Measurements from ENCODE around the gene ITGB5. TPM values are rescaled to one million over a fixed set of nuclear protein-coding genes. Genes with fewer than 3 reads are reported as not detected.

ITGB5 gene
- total RNA-seq, 1 donor from 2014 or later: 57.7 TPM

GRCh38 chr3:124893526-124893925 is 6.4 kb upstream of the ITGB5 start:
- DNase-seq (ENCODE audit: low spot score): no peak

- no peak for DNase-seq (ENCODE audit: low spot score)
Observed at GRCh38 chr3:124890573-124891190, 3.5 kb upstream of the ITGB5 start.

- no peak for DNase-seq (ENCODE audit: low spot score)
Observed at GRCh38 chr3:124888482-124889441, 1.6 kb upstream of the ITGB5 start.

- DNase-seq (ENCODE audit: low spot score): no peak
Observed at GRCh38 chr3:124887932-124888298, 750 bp upstream of the ITGB5 start.

GRCh38 chr3:124886168-124887056 is 753 bp downstream of the ITGB5 start:
- DNase-seq (ENCODE audit: low spot score): peak; percentile 49

GRCh38 chr3:124885466-124886167 is 1.5 kb downstream of the ITGB5 start:
- no peak for DNase-seq (ENCODE audit: low spot score)

GRCh38 chr3:124884474-124885101 is 2.6 kb downstream of the ITGB5 start:
- no peak for DNase-seq (ENCODE audit: low spot score)

- DNase-seq (ENCODE audit: low spot score): no peak
Observed at GRCh38 chr3:124883766-124884473, 3.2 kb downstream of the ITGB5 start.

- DNase-seq (ENCODE audit: low spot score): no peak
Observed at GRCh38 chr3:124882816-124883747, 4.1 kb downstream of the ITGB5 start.

GRCh38 chr3:124881976-124882697 is 5.0 kb downstream of the ITGB5 start:
- DNase-seq (ENCODE audit: low spot score): no peak

- no peak for DNase-seq (ENCODE audit: low spot score)
Observed at GRCh38 chr3:124879337-124879680, 7.9 kb downstream of the ITGB5 start.

GRCh38 chr3:124878561-124879336 is 8.4 kb downstream of the ITGB5 start:
- DNase-seq (ENCODE audit: low spot score): no peak

- DNase-seq (ENCODE audit: low spot score): no peak
Observed at GRCh38 chr3:124877674-124878073, 9.5 kb downstream of the ITGB5 start.

GRCh38 chr3:124876401-124876878 is 10.7 kb downstream of the ITGB5 start:
- DNase-seq (ENCODE audit: low spot score): no peak

- DNase-seq (ENCODE audit: low spot score): no peak
Observed at GRCh38 chr3:124873226-124873625, 13.9 kb downstream of the ITGB5 start.

- DNase-seq (ENCODE audit: low spot score): no peak
Observed at GRCh38 chr3:124867511-124867910, 19.7 kb downstream of the ITGB5 start.

GRCh38 chr3:124862006-124862405 is 25.2 kb downstream of the ITGB5 start:
- no peak for DNase-seq (ENCODE audit: low spot score)

GRCh38 chr3:124861041-124861440 is 26.1 kb downstream of the ITGB5 start:
- DNase-seq (ENCODE audit: low spot score): no peak

Data from ureter (tissue), 1 donor.